Esophagus squamous epithelium (tissue), 4 donors: ENCODE results near the gene SEMA5A.

ENCODE experiments used
- POLR2A ChIP-seq, 4 donors: fragments of 450-650 bp; IDR thresholded peaks; one replicate each; pipeline ENCODE4 v1.6.1; 2017; ENCODE audit warnings: antibody characterized with exemption in 4 of 4, mild to moderate bottlenecking in 4 of 4, moderate library complexity in 3 of 4
- TF ChIP-seq, protein P1 (sequence below), 6 experiments: fragments of 450-650 bp in 4 of 6; fragments of 200-600 bp in 2 of 6; sonication (generic) in 2 of 6; IDR thresholded peaks; one replicate each; pipeline ENCODE4 v1.5.1; 2016 to 2019; ENCODE audit warnings: antibody characterized with exemption in 6 of 6, mild to moderate bottlenecking in 4 of 6, moderate library complexity in 4 of 6

GRCh38 chr5:9269014-9269413 is 276.9 kb downstream of the SEMA5A start:
- TF ChIP-seq, protein P1, sequence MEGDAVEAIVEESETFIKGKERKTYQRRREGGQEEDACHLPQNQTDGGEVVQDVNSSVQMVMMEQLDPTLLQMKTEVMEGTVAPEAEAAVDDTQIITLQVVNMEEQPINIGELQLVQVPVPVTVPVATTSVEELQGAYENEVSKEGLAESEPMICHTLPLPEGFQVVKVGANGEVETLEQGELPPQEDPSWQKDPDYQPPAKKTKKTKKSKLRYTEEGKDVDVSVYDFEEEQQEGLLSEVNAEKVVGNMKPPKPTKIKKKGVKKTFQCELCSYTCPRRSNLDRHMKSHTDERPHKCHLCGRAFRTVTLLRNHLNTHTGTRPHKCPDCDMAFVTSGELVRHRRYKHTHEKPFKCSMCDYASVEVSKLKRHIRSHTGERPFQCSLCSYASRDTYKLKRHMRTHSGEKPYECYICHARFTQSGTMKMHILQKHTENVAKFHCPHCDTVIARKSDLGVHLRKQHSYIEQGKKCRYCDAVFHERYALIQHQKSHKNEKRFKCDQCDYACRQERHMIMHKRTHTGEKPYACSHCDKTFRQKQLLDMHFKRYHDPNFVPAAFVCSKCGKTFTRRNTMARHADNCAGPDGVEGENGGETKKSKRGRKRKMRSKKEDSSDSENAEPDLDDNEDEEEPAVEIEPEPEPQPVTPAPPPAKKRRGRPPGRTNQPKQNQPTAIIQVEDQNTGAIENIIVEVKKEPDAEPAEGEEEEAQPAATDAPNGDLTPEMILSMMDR (IDR thresholded peaks at IDR 0.05) = no peak
- no peak for TF ChIP-seq POLR2A (IDR thresholded peaks at IDR 0.05)
